Endothelial cell of umbilical vein (primary cell): Measurements from ENCODE around the gene FKBP2.

Experiments
- EZH2 ChIP-seq: IDR thresholded peaks from 2 replicates; pipeline ENCODE4 v1.6.1; 2012; ENCODE audit warnings: borderline replicate concordance, low read depth, mild to moderate bottlenecking, moderate library complexity, low read length, inconsistent platforms; ENCODE audit not compliant: severe bottlenecking
- FOS ChIP-seq: IDR thresholded peaks from 2 replicates; pipeline ENCODE4 v1.6.1; 2011; ENCODE audit warnings: mild to moderate bottlenecking, low read length, moderate library complexity, borderline replicate concordance; ENCODE audit not compliant: insufficient read depth
- GATA2 ChIP-seq: IDR thresholded peaks from 2 replicates; pipeline ENCODE4 v1.7.0; 2011; ENCODE audit warnings: low read depth, mild to moderate bottlenecking, moderate library complexity, mixed read lengths, low read length; ENCODE audit not compliant: insufficient read length, insufficient read depth
- JUN ChIP-seq: IDR thresholded peaks from 2 replicates; pipeline ENCODE4 v1.6.1; 2011; ENCODE audit warnings: borderline replicate concordance, low read depth; ENCODE audit not compliant: insufficient read length, insufficient read depth
- MAX ChIP-seq: IDR thresholded peaks from 2 replicates; pipeline ENCODE4 v1.6.1; 2011; ENCODE audit not compliant: insufficient read depth, insufficient read length
- MYC ChIP-seq: IDR thresholded peaks from one replicate; pipeline ENCODE4 v1.6.1; 2011; ENCODE audit warnings: mild to moderate bottlenecking, low read depth, low read length
- POLR2A ChIP-seq: IDR thresholded peaks from 2 replicates; pipeline ENCODE4 v1.6.1; 2012; ENCODE audit warnings: low read depth, mild to moderate bottlenecking, control low read depth, low read length
- POLR2AphosphoS5 ChIP-seq: IDR thresholded peaks from 2 replicates; pipeline ENCODE4 v1.6.1; 2012; ENCODE audit warnings: low read depth, mild to moderate bottlenecking, control low read depth, low read length, moderate library complexity; ENCODE audit not compliant: insufficient read depth
- TF ChIP-seq, protein P1 (sequence below), 2 donors: IDR thresholded peaks; 1 replicate in 1 of 2; 2 replicates in 1 of 2; pipeline ENCODE4 v1.5.1; 2011; ENCODE audit warnings: low read length in 2 of 2, mild to moderate bottlenecking in 2 of 2, moderate library complexity in 2 of 2, control low read depth in 1 of 2, inconsistent platforms in 1 of 2, low read depth in 1 of 2; ENCODE audit not compliant: insufficient read depth in 1 of 2; ENCODE audit errors: extremely low read depth in 1 of 2

DNA sequence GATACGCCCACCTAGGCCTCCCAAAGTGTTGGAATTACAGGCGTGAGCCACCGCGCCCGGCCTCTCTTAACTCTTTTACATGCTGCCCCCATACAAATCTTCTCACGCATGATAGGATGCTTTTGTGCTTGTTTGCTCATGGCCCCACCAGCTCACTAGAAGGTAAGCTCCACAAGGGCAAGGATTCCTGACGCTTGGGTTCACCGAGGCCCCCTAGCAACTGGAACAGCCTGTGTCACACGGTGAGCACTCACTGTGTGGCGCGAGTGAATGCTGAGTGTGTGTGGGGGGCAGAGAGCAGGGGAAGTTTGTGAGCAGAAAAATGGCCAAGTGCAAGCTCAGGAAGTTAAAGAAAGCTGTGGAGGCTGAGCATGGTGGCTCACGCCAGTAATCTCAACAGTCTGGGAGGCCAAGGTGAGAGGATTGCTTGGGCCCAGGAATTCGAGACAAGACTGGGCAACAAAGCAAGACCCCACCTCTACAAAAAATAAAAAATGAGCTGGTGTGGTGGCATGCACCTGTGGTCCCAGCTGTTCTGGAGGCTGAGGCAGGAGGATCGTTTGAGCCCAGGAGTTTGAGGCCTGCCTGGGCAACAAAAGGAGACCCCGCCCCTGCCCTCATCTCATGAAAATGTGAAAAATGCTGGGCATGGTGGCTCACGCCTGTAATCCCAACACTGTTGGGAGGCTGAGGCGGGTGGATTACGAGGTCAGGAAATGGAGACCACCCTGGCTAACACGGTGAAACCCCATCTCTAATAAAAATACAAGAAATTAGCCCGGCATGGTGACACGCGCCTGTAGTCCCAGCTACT, 41.3 kb downstream of the FKBP2 start:
- TF ChIP-seq, protein P1, sequence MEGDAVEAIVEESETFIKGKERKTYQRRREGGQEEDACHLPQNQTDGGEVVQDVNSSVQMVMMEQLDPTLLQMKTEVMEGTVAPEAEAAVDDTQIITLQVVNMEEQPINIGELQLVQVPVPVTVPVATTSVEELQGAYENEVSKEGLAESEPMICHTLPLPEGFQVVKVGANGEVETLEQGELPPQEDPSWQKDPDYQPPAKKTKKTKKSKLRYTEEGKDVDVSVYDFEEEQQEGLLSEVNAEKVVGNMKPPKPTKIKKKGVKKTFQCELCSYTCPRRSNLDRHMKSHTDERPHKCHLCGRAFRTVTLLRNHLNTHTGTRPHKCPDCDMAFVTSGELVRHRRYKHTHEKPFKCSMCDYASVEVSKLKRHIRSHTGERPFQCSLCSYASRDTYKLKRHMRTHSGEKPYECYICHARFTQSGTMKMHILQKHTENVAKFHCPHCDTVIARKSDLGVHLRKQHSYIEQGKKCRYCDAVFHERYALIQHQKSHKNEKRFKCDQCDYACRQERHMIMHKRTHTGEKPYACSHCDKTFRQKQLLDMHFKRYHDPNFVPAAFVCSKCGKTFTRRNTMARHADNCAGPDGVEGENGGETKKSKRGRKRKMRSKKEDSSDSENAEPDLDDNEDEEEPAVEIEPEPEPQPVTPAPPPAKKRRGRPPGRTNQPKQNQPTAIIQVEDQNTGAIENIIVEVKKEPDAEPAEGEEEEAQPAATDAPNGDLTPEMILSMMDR (IDR thresholded peaks at IDR 0.05; ENCODE audit: extremely low read depth in 1 of 2, insufficient read depth in 1 of 2, low read depth in 1 of 2, low read length in 2 of 2) = no peak
- TF ChIP-seq POLR2A (no peak), EZH2 (no peak), POLR2AphosphoS5 (no peak), MAX (no peak), FOS (no peak), MYC (no peak), GATA2 (no peak), JUN (no peak)
